Activated naive CD4-positive, alpha-beta T cell treated with anti-CD3 and anti-CD28 coated beads, Interleukin-2, amount 50 U/mL, for 24 hours (primary cell): ENCODE results near the gene NHP2.
"Not testable (repeated sequence)": the region's sequence is repeated elsewhere in the genome, so short reads cannot be mapped to it uniquely, and the experiment has no call there.

Source experiments
- H3K27ac Mint-ChIP-seq: one replicate; pipeline ENCODE4 v1.8.0; 2021; ENCODE audit warnings: mild to moderate bottlenecking, mixed read lengths
- H3K27me3 Mint-ChIP-seq: one replicate; pipeline ENCODE4 v1.8.0; 2021; ENCODE audit warnings: mixed read lengths
- H3K36me3 Mint-ChIP-seq: one replicate; pipeline ENCODE4 v1.8.0; 2021; ENCODE audit warnings: mixed read lengths
- H3K4me1 Mint-ChIP-seq: one replicate; pipeline ENCODE4 v1.8.0; 2021; ENCODE audit warnings: mixed read lengths
- H3K4me3 Mint-ChIP-seq: one replicate; pipeline ENCODE4 v1.8.0; 2021; ENCODE audit warnings: mild to moderate bottlenecking, mixed read lengths
- H3K9me3 Mint-ChIP-seq: one replicate; pipeline ENCODE4 v1.8.0; 2021; ENCODE audit warnings: mixed read lengths

The NHP2 gene

GRCh38 chr5:178150977-178151734 lies 2.5 kb downstream of the NHP2 start:
- Mint-ChIP-seq H3K4me1 (peaks cover 45% of the 10 kb centered on the region), H3K4me3 (peak overlapping the region; percentile 98)

GRCh38 chr5:178149199-178149932 lies 4.3 kb downstream of the NHP2 start:
- Mint-ChIP-seq H3K4me3 (peak overlapping the region; percentile 23), H3K4me1 (peaks cover 41% of the 10 kb centered on the region), H3K36me3 (peaks cover 16% of the 10 kb centered on the region), H3K27ac (no peak overlapping the region), H3K27me3 (no peaks in the 10 kb centered on the region), H3K9me3 (no peaks in the 10 kb centered on the region)

More at GRCh38 chr5:178150977-178151734, 2.5 kb downstream of the NHP2 start:
- H3K27ac Mint-ChIP-seq, result peak overlapping the region; percentile 89
- H3K9me3 Mint-ChIP-seq, result no peaks in the 10 kb centered on the region
- H3K27me3 Mint-ChIP-seq, result no peaks in the 10 kb centered on the region
- H3K36me3 Mint-ChIP-seq, result peaks cover 16% of the 10 kb centered on the region

GRCh38 chr5:178147406-178147805 lies 6.3 kb downstream of the NHP2 start:
- Mint-ChIP-seq H3K9me3 (no peaks in the 10 kb centered on the region), H3K36me3 (peaks cover 18% of the 10 kb centered on the region), H3K27me3 (no peaks in the 10 kb centered on the region), H3K27ac (peak overlapping the region; percentile 46), H3K4me1 (peaks cover 31% of the 10 kb centered on the region), H3K4me3 (no peak overlapping the region)

GRCh38 chr5:178145965-178146820 lies 7.5 kb downstream of the NHP2 start:
- Mint-ChIP-seq H3K36me3 (peaks cover 15% of the 10 kb centered on the region), H3K27me3 (no peaks in the 10 kb centered on the region), H3K9me3 (no peaks in the 10 kb centered on the region), H3K4me3 (no peak overlapping the region), H3K27ac (no peak overlapping the region), H3K4me1 (peaks cover 26% of the 10 kb centered on the region)

- H3K4me3 Mint-ChIP-seq, result no peak overlapping the region
- H3K27me3 Mint-ChIP-seq, result no peaks in the 10 kb centered on the region
- no peak overlapping the region for H3K27ac Mint-ChIP-seq
- peaks cover 11% of the 10 kb centered on the region for H3K4me1 Mint-ChIP-seq
- H3K36me3 Mint-ChIP-seq, result peaks cover 7% of the 10 kb centered on the region
- H3K9me3 Mint-ChIP-seq, result no peaks in the 10 kb centered on the region
Observed at GRCh38 chr5:178143901-178144300, 9.8 kb downstream of the NHP2 start.

GRCh38 chr5:178143246-178143645 lies 10.4 kb downstream of the NHP2 start:
- H3K4me1 Mint-ChIP-seq, result peaks cover 11% of the 10 kb centered on the region
- H3K9me3 Mint-ChIP-seq, result no peaks in the 10 kb centered on the region
- no peaks in the 10 kb centered on the region for H3K27me3 Mint-ChIP-seq
- no peak overlapping the region for H3K27ac Mint-ChIP-seq
- no peak overlapping the region for H3K4me3 Mint-ChIP-seq
- H3K36me3 Mint-ChIP-seq, result peaks cover 5% of the 10 kb centered on the region

- no peak overlapping the region for H3K27ac Mint-ChIP-seq
- H3K36me3 Mint-ChIP-seq, result peaks cover 4% of the 10 kb centered on the region
- no peak overlapping the region for H3K4me3 Mint-ChIP-seq
- peaks cover 11% of the 10 kb centered on the region for H3K4me1 Mint-ChIP-seq
- no peaks in the 10 kb centered on the region for H3K9me3 Mint-ChIP-seq
- no peaks in the 10 kb centered on the region for H3K27me3 Mint-ChIP-seq
Observed at GRCh38 chr5:178142642-178143041, 11.0 kb downstream of the NHP2 start.

- no peaks in the 10 kb centered on the region for H3K27me3 Mint-ChIP-seq
- peaks cover 4% of the 10 kb centered on the region for H3K36me3 Mint-ChIP-seq
- no peak overlapping the region for H3K4me3 Mint-ChIP-seq
- H3K9me3 Mint-ChIP-seq, result no peaks in the 10 kb centered on the region
- H3K4me1 Mint-ChIP-seq, result peaks cover 9% of the 10 kb centered on the region
- no peak overlapping the region for H3K27ac Mint-ChIP-seq
Observed at GRCh38 chr5:178141550-178141949, 12.1 kb downstream of the NHP2 start.

GRCh38 chr5:178137991-178138390 lies 15.7 kb downstream of the NHP2 start:
- no peak overlapping the region for H3K27ac Mint-ChIP-seq
- no peak overlapping the region for H3K4me3 Mint-ChIP-seq
- no peaks in the 10 kb centered on the region for H3K27me3 Mint-ChIP-seq
- peaks cover 29% of the 10 kb centered on the region for H3K4me1 Mint-ChIP-seq
- peaks cover 13% of the 10 kb centered on the region for H3K36me3 Mint-ChIP-seq
- H3K9me3 Mint-ChIP-seq, result no peaks in the 10 kb centered on the region

GRCh38 chr5:178136990-178137389 lies 16.7 kb downstream of the NHP2 start:
- peaks cover 30% of the 10 kb centered on the region for H3K4me1 Mint-ChIP-seq
- no peaks in the 10 kb centered on the region for H3K9me3 Mint-ChIP-seq
- no peak overlapping the region for H3K4me3 Mint-ChIP-seq
- H3K27ac Mint-ChIP-seq, result peak overlapping the region; percentile 73
- H3K27me3 Mint-ChIP-seq, result no peaks in the 10 kb centered on the region
- peaks cover 15% of the 10 kb centered on the region for H3K36me3 Mint-ChIP-seq

GRCh38 chr5:178131446-178131996 lies 22.2 kb downstream of the NHP2 start:
- Mint-ChIP-seq H3K27me3 (no peaks in the 10 kb centered on the region), H3K36me3 (peaks cover 13% of the 10 kb centered on the region), H3K9me3 (no peaks in the 10 kb centered on the region), H3K4me1 (peaks cover 31% of the 10 kb centered on the region), H3K27ac (peak overlapping the region; percentile 38), H3K4me3 (peak overlapping the region; percentile 85)

- no peaks in the 10 kb centered on the region for H3K9me3 Mint-ChIP-seq
- peak within 1 kb of the TSS; percentile 38 for H3K27ac Mint-ChIP-seq
- peaks cover 10% of the 10 kb centered on the region for H3K36me3 Mint-ChIP-seq
- H3K4me1 Mint-ChIP-seq, result peaks cover 27% of the 10 kb centered on the region
- H3K27me3 Mint-ChIP-seq, result no peaks in the 10 kb centered on the region
- peak within 1 kb of the TSS; percentile 85 for H3K4me3 Mint-ChIP-seq
Observed at GRCh38 chr5:178130576-178131445, 22.9 kb downstream of the NHP2 start, which contains the start of gene RMND5B. TSS of gene RMND5B (plus strand) at chr5:178131014. CDS start at chr5:178138120, 7,106 bp downstream.

GRCh38 chr5:178130234-178130575 lies 23.5 kb downstream of the NHP2 start:
- Mint-ChIP-seq H3K4me3 (peak overlapping the region; percentile 80), H3K4me1 (peaks cover 22% of the 10 kb centered on the region)
- H3K27me3 Mint-ChIP-seq, H3K9me3 Mint-ChIP-seq, H3K27ac Mint-ChIP-seq, H3K36me3 Mint-ChIP-seq: not testable (repeated sequence)

GRCh38 chr5:178129296-178129695 lies 24.4 kb downstream of the NHP2 start:
- Mint-ChIP-seq H3K4me3 (no peak overlapping the region), H3K27me3 (no peaks in the 10 kb centered on the region), H3K27ac (peak overlapping the region; percentile 8), H3K4me1 (peaks cover 17% of the 10 kb centered on the region), H3K9me3 (no peaks in the 10 kb centered on the region), H3K36me3 (peaks cover 6% of the 10 kb centered on the region)
